NCI-H2029 (cell line): ENCODE data around the gene SPCS2.

Source experiments
- DNase-seq: peaks from one replicate; lab custom pipeline; 2025; lab: John Stamatoyannopoulos, UW

The SPCS2 gene

DNA sequence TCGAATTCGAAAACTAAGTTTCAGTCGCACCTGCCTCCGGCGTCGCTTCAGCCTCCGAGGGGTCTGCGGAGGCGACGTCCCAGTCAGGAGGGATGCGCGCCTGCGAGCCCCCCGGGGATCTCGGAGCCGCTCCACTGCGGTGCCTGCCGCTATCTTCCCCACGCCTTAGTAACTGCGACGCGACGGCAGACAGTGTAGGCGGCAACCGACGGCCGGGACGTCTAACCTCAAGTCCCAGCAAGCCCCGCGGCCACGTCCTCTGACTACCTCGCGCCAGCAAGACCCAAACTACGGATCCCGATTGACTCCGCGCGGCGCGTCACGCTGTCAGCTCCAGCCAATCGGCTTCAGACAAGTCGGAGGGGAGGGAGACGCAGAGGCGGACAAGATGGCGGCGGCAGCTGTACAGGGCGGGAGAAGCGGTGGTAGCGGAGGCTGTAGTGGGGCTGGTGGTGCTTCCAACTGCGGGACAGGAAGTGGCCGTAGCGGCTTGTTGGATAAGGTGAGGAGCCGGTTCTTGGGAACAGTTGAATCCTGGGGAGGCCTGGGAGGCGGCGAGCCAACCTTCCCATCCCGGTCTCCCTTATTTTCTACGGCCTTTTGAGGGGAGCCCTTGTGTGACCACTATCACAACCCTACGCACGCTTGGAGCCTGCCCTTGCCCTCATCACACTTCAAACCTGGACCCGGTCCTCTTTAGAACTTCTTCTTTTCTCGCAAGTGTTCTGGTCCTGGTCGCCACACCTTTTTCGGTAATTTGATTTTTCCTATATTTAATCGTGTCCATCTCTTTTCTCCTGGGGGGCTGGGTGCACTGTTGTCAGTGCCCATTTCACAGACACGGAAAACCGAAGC, at the start of gene SPCS2, which contains the start of gene XRRA1:
TSS of gene SPCS2 (plus strand) at position 369 of the 855 bp plus-strand sequence. CDS start at position 389, 20 bp downstream.
TSS of gene XRRA1 (minus strand) at position 194 of the 855 bp plus-strand sequence. CDS start 8,213 bp downstream, outside the sequence.
- peak; percentile 97 for DNase-seq

DNA sequence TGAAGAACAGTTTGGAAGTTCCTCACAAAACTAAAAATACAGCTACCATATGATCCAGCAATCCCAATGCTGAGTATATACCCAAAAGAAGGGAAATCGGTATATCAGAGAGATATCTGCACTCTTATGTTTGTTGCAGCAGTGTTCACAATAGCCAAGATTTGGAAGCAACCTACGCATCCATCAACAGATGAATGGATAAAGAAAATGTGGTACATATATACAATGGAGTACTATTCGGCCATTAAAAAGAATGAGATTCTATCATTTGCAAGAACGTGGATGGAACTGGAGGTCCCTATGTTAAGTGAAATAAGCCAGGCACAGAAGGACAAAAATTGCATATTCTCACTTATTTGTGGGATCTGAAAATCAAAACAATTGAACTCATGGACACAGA, 46.7 kb upstream of the SPCS2 start:
- no peak for DNase-seq

DNA sequence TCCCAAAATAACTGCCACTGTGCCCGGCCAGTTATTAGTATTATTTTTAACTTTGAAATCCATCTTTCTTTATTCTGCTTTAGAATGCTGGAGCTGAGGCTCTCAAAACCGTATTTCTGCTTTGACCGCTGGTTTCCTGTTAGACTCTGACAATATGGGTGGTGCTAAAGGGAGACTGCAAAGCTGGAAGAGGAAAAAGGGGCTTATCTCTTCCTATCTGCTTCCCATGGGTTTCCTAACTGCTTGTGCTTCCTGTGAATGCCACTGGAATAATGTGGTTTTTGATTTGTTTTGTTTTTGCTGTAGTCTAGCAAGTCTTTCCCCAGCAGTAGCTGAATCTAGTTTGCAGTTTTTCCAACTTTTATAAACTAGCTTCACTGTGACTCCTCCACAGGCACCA, 43.7 kb upstream of the SPCS2 start:
- no peak for DNase-seq

DNA sequence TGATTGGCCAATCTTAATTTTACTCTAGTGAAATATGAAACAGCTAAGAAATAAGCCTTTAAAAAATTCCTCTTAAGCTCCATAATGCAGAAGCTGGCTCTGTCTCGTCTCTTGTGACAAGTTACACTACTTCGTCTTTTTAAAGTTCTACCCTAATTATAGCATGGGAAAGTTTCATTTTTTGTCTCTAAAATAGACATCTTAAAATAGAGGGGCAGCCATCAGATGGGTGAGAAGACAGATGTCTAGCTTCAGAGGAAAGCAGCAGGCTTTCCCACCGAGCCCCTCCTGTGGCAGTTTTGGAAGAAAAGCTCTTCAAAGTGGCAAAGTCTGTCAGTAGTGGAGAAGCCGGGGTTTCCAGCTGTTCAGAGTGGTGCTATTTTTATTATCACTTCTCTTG, 39.7 kb upstream of the SPCS2 start:
- DNase-seq, result no peak

DNA sequence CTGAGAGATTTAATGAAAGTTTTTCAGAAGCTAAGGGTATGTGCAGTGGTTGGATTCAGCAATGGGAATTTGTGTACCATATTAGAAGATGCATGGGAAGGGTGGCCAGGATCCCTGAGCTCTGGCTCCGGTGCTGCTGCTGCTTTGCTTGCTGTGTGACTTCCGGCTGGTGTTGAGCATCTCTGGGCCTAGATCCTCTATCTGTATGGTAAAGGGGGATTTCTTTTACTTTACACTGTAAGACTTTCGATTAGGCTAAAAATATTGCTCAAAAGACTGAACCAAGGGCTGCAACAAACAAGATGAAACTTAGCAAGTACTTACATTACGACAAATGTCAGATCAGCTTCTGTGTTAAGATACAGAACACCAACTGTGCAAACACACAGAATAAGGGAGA, 39.3 kb upstream of the SPCS2 start:
- DNase-seq, result no peak

DNA sequence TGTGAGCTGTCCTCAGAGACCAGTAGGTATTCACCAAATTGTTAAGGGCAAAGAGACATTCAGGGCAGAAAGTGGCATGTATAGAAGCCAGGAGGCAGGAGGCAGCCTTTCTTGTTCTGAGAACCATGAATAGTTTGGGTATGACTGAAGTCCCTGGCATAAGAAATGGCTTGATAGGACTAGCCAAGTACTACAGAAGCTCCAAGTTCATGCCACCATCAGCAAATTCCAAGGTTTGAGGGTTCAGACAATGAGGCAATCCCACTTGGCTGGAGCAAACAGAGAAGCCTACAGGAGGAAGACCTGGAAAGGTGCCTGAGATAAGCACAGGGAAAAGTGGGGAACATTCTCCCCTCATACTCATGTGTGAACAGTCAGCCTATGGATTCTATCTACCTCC, 25.9 kb upstream of the SPCS2 start:
- no peak for DNase-seq

DNA sequence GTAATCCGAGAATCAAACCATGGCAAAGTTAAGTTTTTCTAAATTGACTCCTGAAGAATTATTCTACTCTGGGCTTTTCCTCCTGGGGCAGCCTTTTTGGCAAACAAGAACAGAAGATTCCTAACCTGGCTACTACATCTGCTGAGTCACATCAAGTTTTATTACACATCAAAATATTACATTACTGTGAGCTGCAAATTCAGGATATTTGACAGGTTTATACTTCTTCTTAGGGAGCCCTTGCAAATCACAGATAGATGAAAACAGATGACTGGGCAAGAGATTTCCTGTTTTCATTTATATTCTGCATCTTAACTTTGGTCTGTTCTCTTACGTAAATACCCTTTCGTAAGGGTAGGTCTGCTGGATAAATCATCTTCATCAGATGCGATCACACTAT, 23.8 kb upstream of the SPCS2 start:
- DNase-seq, result no peak

DNA sequence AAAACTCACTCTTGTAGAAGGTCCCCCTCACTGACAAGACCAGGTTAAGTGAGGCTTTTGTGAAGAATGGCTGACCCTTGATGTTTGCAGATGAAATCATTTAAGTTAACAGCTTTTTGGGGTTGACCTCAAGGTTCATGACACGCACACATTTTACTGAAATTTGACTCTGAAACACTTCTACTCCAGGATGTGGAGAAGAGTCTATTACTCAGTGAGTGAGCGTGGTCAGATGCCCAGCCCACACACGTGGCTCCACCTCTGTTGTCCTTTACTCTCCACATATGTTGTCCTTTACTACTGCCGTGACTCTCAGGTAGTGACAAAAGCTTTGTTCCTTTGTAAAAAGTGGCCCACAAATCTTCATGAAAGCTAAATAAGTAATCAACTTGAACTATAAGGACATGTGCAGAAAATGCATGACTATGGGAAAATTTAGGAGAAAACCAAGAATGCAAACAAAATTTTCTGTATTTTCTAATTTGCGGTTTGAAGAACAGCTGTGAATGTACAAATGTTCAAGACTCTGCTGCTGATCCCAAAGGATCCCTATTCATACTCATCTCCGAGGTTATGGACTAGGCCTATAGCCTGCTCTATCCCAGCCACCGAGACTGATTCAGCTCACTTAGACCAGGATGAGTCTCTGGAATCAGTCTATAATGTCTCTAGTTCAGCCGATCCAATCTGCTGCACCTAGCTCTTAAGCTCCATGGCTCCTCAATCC, 22.6 kb upstream of the SPCS2 start:
- no peak for DNase-seq

DNA sequence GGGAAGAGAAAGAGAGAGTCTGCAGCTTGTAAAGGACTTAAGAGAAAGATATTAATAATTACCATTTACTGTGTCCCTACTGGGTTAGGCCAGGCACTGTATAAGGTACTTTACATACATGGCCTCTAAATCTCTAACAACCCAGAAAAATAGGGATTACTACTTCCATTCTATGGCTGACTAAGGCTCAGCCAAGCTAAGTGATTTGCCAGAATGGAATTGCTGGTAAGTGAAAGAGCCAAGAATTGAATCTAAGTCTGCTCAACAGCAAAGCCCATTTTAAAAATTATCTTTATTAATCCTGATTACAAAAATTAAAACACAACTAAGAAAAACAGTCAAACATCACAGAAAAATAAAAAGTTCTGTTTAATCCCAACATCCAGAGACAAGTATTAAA, 21.6 kb upstream of the SPCS2 start:
- DNase-seq, result no peak

DNA sequence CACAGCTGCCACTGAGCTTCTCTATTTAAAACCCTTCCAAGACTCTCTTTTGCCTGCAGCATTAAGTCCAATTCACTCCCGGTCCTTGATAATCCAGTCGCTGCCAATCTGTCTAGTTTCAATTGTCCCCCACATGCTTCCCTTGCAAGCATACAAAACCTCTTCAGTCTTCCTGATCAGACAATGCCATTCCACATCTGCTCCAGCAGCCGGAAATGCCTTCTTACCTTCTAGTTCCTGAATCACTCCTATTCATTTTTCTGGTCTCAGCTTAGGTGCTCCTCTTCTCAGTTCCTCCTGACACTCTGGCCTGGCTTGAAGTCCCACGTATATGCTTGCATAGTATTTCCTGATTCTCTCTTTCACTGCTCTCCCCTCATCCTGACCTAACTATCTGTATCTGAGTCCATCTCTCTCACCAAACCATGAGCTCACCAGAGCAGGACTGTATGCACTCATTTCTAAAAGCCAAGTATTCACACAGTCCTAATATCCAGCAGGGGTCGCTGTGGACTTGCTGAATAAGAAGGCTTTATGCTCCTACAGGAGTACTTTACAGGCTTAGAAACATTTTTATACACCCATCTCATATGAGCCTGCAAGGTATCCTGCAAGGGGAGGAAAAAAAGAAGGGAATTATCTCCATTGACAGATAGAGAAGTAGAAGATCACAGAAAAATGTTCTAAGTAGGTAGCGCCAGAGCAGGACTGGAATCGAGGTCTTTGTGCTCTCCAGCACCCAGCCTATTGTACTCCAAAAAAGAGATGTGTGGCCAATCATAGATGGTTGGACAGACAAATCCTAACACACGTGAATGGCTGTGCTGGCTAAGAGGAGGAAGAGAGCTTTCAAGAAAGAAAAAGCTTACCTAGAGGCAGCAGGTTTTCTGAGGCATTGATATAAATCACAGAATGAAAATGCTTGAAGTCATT, 19.4 kb upstream of the SPCS2 start:
- DNase-seq, result peak; percentile 87

DNA sequence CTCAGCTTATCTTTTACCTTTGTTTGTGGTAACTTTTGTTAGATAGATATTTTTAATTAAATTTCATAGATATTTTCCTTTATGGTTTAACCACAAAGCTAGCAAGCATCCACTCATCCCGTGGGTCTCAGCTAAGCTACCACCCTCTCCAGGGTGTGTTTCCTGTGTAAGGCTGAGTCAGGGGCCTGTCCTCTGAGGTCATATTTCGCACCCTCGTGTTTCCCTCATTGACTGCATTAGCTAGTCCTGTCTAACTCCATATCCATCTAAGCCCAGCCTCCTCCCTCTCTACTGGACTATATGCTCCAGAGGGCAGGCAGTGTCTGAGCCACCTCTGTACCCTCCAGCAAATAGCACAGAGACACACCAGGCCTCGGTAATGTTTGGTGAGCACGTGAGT, 16.9 kb upstream of the SPCS2 start:
- no peak for DNase-seq

DNA sequence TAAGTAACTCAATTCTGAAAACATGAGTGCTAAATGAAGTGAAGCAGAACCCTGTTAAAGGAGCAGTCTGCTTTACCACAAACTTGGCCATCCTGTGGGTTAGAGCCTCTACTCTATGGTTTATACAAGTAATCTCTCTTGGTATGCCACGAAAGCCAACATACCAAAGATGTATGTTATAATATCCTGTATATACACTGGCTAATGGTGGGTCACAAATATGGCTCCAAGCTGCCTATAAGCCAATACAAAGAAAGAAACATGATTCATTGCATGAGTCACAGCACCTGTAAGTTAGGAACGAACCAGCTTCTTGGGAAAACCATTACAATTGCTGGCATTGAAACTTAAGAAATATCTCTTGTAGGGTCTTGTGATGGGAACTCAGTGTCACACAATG, 16.3 kb upstream of the SPCS2 start:
- no peak for DNase-seq

DNA sequence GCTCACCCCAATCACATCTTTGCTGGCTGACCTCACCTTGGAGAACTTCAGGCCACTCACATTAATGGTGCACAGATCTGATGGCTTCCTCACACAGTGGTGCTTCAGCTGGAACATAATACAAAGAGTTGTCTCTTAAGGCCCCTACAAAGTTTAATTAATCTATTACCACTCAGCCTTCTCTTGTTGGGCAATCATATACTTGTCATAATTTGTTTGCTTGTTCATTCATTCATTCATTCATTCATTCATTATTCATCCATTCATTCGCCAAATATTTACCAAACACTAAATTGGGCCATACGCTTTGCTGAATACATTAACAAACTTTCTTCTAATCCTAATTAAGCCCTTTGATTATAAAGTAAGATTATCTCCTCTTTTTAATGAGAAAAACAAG, 15.3 kb upstream of the SPCS2 start:
- DNase-seq, result no peak

DNA sequence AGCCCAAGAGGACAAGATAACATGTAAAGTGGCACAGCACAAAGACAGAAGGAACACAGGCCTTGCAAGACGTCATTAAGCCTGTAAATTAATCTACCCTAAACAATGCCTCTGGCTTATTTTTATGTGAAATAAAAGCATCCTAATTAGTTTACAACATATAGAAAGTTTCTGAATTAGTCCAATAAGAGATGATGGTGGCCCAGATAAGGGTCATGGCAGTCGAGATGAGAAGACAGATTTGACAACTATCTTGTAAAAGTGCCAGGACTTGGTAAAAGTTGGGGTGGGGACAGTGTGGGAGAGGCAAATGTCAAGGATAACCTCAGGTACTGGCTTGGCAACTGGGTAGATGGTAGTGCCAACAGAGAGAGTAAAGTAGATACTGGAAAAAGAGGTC, 13.8 kb upstream of the SPCS2 start:
- no peak for DNase-seq

DNA sequence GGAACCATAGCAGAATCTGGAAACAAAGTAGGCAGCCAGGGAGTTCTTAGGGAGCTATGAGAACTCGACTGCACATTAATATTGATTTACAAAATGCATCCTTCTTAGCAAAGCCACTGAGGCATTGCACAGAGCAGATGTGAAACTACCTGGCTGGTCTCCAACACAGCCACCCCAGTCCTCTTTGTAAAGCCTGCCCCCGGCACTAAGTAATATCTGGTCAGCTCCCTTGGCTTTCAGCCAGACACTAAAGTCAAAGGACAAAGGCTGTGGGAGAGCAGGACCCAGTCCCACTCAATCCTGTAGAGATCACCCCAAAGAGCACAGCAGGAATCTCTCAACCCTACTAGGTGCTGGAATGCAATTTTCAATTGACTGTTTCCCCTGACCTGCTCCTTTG, 13.0 kb upstream of the SPCS2 start:
- DNase-seq, result no peak

DNA sequence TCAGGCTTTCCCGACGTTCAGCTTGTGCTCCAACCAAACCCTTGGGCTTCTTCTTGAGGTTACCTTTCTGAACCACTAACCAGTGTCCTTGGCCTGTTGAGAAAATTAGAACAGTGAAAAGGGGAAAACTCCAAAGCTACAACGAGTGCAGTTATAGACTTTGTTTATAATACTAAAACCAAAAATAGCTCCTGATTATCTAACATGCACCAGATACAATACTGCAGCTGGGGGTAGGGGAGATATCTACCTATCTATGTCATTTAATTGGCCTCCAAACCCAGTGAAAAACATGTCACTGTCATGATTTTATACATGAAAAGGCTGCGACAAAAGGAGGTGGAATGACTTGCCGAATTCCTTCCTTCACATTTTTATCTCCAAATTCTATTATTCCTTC, 12.1 kb upstream of the SPCS2 start:
- DNase-seq, result no peak

DNA sequence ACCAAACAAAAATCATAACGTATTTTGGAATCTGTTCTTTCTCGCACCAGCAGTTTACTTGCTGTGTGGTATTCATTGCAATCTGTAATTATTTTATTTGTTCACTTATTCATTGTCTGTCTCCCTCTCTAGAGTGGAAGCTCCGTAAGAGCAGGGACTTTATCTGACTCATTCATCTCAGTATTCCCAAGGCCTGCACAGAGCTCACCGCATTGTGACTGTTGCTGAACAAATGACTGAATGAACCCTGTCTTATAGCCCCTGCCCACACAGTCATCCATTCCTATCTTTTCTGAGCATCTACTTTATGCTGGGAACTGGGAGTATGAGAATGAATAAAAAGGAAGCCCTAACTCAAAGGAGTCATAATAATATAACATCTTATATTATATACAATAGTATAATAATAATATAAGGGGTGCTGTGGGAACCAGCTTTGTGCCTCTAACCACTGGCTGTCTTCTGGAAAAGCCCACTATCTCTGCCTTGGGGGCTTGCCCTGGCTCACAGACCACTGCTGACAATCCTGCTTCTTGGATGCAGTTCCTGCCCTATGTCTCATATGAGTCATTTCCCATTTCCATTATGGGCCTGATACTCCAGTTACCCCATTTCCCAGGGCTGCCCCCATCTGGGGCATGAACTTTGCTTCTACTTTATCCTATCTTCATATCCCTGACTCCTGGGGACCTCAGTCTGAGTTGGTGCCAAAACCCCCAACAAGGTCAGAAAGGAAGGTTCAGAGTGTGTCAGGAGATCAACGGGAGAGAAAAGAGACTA, 11.2 kb upstream of the SPCS2 start:
- DNase-seq, result no peak

DNA sequence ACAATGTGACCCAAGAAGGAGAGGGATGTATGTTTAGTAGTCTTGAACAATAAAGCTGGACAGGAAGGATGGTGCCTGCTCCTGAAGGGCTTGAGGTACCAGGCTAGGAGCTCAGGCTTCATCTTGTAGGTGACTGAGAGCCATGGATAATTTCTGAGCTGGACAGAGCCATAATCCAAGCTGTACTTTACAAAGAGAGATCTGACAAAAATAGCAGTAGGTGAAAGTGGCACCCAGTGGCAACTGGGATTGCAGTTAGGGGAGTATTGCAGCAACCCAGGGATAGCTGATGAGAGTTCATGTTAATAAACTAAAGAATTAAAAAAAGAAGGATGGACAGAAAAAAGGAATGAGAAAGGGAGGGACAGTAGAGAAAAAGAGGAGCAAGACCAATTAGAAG, 7.6 kb upstream of the SPCS2 start:
- no peak for DNase-seq

DNA sequence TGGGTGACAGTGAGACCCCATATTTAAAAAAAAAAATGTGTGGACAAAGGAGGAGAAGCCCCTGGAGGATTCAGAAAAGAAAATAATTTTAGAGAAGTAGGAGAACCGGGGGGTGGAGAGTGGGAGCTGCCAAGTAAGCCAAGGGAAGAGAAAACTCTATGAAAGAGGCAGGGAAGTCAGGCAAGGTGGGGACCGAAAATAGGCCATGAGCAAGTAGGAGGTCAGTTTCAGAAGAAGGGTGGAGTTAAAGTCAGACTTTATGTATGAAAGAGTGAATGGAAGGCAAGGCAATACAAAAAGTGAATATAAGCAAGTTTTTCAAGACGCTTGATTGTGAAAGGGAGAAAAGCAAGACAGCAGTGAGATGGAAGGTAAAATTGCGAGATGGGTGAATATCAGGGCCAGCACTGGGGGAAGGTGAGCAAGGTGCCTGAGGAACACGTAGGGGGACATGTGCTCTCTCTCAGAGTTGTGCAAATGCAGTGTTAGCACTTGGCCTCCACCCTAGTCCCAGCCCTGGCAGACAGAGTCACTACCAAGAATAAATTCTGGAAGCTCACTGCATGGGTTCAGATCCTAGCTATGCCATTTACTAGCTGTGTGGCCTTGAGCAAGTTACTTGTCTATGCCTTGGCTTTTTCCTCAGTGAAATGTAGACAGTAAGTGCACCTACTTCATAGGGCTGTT, 6.8 kb upstream of the SPCS2 start:
- no peak for DNase-seq

DNA sequence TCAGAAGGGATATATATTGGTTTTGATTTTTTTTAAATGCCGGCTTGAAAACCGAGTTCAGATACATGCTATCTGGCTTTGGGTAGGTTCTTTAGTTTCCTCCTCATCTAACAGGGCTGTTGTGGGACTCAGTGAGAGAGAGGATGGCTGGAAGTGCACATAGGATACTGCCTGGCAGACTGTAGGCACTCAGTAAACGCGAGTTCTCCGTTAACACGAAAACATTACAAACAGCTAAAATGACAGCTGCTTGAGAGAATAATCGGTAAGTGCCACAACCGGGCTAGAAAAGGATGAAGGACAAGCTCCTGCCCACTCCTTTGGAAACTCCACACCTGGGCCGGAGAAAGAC, 544 bp upstream of the SPCS2 start:
- no peak for DNase-seq

DNA sequence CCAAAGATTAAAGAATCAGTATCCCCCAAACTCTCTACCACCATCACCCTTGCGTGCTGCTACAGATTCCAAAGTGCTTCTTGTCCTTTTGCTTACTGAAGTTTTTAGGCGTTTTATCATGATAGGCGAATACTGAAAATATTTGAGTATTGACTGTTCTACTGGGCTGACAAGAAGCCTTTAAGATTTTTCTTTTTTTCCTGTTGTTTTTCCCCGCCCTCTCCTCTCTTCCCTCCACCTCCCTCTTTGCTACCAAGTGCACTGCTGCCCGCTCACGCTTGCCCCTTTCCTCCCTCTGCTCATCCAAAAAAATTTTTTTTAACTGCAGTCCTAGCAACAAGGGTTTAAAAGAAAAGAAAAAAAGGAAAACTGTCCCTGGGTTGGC, 679 bp downstream of the SPCS2 start:
- no peak for DNase-seq
